GM19193 (cell line): ENCODE data around the gene PGM5.

Source experiments
- POLR2A ChIP-seq: IDR thresholded peaks from 4 replicates; pipeline ENCODE4 v1.6.1; 2011; ENCODE audit not compliant: insufficient read depth, insufficient read length; ENCODE audit errors: extremely low read depth

Gene PGM5

DNA sequence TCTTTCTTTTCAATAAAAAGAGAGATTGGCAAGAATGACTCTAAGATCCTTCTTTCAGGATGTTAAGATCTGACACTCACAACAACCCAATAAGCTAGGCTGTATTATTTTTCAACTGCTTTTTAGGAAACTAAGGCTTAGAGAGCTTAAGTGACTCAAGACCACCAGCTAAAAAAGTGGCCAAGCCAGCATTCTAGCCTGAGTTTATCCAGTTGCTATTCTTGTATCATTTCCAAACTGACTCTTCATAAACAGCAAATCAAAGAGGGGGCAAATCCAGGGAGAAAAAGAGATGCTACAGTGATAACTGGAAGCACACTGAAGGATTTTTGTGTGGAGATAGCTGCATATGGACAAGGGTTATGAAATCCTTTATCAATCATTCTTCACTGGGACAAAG, 137.1 kb downstream of the PGM5 start:
- no peak for TF ChIP-seq POLR2A

DNA sequence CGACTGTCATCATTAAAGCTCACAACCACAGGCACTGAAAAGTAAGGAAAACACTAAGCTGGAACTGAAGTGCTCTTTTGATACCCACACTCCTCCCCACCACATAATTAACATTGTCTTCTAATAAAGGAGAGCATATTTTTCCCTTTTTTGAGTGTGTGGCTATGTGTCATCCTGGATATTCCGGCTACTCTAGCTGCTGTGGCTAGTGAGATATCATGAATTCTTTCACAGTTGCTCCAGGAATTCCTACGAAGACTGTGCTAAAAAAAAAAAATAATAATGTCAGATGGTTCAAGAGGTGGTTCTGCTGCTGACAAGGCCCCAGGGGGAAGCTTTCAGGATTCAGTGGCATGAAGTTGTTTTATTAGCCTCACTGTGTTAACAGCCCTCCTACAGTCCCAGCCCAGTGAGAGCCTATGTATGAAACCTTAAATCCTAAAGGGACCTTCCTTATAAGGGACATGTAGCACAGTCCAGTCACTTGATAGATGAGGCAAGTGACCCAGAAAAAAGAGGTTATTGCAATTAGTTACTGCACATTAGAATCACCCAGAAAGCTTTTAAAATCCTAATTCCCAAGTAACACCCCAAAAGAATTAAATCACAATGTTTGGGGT, 137.7 kb downstream of the PGM5 start:
- no peak for TF ChIP-seq POLR2A

DNA sequence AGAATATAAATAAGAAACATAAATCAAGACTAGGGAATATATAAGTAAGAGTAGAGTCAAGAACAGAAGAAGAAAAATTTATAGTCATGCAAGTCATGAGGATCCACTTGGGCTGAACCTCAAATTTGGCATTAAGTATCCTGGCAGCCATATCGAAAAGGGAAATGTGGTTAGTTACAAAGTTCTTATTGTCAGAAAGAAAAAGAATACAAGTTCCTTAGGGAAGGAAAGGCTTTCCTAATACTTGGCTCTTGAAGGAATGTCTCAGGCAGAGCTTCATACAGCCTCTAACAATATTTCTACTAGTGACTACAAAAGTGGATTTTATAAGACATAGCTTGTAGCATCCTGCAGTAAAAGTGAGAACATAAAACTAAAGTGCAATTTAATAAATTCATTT, 138.8 kb downstream of the PGM5 start:
- TF ChIP-seq POLR2A, result no peak

DNA sequence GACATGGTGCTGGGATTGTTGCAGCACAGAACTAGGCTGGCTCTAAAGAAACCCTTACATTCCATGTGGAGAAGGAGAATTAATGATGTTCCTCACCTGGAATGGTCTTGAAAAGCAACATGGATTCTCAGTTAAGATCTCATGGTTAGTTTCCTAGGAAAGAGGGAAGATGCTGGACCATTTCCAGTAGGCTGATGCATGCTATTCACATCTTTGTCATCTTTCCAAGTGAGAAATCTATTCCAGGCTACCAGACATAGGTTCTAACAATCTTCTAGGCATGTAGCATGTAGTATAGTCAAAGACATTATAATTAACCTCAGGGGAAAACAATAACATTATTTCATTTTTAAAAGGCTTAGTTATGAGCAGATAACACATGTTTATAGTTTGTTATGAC, 139.9 kb downstream of the PGM5 start:
- no peak for TF ChIP-seq POLR2A

DNA sequence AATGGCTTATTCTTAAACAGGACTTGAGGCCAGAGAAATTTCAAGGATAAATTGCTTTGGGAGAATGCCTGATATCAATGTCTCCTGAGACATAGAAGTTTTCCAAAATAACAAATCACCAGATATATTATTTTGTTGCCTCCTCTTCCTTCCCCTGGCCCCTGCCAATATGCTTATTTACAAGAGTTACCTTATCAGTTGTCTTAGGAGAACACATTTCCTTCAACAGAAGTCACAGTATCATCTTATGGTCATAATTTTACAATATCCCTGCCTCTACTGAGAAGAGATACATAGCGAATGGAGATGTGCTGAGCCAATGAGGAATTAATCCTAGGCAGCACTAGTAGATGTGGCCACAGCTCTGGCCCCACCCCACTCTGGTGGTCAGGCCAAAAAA, 141.2 kb downstream of the PGM5 start:
- TF ChIP-seq POLR2A, result no peak

DNA sequence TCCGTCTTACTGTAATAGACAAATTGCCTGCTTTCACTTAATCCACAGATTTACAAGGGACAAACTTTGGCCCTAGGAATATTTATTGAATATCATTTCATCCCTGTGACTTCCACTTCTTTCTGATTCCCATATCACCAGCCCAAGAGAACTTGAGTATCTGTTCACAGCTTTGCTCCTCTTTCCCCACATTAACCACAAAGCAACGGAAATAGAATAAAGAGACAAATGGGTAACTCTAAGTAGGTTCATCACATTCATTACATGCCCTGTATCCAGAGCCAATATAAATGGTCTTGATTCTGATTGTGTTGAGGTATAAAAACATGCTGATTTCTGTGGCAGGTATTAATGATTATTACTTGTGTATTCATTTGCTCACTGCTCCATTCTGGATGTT, 142.4 kb downstream of the PGM5 start:
- no peak for TF ChIP-seq POLR2A

DNA sequence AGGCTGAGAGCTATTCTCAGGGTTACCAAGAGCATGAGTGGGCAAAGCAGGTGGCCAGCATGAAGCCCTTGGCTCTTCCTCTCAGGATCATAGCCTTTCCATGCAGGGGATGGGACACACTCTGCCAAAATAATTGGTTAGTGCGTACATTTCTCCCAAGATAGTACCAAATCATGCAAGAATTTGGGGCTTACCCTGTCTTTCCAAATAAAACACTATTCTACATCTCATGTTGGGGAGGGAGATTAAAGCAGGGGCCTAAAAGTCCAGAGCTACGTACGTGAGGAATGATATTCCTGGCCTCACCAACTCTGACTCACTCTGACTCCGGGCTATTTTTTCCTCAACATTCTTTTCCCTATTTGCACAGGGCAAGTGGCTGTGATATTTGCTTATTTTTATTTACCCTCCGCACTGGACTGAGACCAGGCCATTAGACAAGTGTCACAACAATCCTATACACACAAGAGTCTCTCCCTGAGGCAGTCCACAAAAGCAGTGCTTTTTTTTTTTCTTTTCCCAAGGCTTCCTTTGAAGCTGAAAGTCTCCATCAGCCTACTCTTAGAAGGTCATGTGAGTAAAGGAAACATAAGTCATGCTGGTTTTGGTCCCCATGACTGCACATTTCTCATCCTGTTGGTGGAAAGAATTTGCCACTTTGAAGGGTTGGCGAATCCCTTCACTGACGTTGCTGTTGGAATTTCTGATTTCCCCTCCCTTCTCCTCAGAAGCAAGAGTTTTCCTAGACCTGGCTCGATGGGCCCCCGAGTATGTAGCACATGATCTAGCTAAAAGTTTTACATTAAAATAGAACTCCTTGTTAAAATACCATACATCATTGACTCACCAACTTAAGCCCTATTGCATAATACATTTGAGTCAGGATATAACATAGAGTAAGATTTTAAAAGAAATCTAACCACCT, 144.3 kb downstream of the PGM5 start:
- TF ChIP-seq POLR2A, result no peak

DNA sequence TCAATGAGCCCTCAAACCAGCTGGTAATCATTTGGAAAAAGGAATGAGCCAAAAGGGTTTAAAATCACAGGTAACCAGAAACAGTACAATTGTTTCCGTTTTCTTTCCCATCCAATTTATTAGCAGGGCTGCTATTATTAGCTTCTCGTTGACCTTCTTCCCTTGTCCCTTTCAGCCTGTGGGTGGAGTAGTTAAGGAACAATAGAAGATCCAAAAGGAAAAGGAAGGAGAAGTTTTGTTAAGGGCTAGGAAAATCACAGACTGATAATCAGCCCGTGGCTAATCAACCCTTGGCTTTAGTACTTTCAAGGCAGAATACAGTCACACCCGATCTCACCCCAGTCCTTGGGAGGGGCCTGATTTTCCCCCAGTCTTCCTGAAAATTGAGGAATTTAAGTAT, 145.9 kb downstream of the PGM5 start:
- TF ChIP-seq POLR2A, result no peak

DNA sequence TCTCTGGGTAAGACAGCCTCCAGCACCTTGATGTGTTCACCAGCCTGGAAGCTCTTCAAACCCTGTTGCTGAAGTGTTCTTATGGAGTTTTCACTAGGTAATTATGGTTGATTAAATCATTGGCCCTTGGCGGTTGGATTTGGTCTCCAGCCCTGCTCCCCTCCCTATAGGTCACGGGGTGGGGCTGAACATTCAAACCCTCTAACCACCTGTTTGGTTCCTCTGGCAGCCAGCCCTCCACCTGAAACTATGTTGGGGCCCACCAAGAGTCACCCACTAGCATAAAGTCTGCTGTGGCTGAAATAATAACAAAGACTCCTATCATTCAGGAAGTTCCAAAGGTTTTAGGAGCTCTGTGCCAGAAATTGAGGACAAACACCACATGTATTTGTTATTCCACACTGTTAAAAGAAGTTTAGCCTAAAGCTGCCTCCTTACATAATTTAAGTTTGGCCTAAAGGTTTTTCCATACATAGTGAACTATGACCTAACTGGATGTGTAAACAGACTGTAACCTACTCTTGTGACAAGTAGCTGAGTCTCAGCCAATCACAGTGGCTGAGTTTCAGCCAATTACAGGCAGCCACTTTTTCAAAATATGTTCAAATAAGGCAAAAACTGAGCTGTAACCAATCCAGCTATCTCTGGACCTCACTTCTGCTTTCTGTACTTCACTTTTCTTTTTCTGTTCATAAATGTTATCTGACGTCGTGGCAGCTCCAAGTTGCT, 149.4 kb downstream of the PGM5 start:
- TF ChIP-seq POLR2A, result no peak

DNA sequence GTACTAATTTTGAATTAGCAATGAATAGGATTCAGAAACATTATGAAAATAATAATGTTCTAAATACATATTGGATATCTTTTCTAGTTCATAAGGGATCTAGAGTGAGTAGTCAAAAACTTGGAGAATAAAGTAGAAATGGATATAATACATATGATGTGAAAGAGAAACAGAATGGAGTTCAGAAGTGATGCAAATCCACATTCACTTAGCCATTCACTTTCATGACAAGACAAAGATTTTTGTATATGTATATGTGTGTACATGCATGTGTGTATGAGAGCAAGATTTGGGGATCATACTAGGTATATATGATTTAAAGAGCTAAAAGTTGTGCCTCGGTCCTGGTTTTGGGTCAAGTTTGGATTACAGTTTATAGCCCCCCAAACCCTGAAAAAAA, 150.1 kb downstream of the PGM5 start:
- TF ChIP-seq POLR2A, result no peak

DNA sequence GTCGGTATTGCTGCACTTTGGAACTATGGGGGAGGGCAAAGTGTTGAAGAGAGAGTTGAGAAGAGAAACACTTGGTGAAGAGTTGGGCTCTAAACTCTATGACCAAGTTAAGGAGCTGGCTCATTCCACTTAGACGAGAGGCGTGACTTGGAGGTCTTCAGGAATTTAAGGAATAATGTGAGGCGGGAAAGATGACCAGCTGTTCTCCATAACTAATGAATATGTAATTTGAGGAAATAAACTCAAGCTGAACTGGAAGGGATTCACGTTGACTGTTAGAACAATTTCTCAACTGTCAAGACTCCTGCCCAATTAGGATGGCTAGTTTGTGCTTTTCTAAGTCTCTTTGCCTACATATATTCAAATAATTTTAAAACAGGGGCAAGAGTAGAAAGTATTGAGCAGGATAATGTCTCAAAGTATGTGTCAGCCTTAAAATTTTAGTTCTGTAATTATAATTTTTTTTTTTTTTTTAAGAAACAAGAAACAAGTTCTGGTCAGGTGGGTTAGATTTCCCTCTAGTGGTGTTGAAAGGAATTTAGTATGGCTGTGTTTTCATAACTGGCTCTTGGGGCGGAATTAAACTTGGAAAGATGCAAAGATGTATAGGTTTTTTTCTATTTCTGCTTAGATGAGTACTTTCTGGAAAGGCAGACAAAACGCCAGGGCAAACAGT, 150.9 kb downstream of the PGM5 start:
- TF ChIP-seq POLR2A, result no peak

DNA sequence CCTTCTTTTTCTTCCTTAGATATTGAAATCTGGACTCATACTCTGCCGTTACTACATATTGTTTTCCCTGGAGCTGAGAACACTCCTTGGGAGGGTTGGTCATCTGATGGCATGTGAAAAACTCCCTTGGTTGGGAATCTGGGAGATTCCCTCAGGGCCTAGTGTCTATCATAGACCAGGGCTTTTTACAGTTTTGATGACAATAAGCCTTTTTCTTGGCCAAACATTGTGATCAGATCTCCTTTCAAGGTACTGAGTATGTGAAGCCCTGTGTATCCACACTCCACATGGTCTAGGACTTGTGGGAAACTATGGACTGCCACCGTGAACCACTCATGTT, 151.4 kb downstream of the PGM5 start:
- TF ChIP-seq POLR2A, result no peak

DNA sequence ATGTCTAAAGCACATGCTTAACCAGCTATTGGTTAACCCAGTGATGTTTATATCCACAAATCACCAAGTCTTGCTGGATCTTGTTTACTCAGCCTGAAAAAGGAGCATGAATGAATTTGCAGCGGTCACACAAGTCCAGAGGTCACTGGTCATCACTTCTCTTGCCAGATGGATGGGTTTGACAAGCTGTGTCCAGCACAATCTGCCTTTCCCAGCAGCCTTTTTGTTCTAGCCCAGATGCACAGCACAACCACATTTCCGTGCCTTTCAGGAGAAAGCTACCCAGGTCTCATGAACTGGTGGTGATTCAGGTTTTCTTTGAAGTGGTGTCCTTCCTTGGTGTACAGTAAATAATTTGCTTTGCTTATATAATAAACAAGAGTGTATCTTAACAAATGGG, 152.1 kb downstream of the PGM5 start:
- no peak for TF ChIP-seq POLR2A

DNA sequence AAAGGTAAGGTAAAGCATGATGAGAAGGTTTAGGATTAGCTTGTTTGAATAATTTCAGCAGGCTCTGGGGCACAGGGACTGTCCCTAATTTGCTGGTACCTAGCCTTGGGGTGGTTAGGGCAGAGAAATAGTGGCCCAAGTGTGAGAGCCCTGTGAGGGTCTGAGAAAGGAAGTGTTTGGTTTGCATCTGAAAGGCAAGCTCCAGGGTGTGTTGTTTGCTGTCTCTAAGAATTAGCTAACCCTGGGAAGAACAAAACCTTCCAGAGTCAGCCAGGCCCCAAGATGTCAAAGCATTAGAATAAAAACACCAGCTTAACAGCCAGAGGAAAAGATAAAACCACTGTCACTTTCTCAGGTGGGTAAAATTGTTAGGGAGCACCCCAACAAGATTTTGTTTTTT, 153.3 kb downstream of the PGM5 start:
- no peak for TF ChIP-seq POLR2A

DNA sequence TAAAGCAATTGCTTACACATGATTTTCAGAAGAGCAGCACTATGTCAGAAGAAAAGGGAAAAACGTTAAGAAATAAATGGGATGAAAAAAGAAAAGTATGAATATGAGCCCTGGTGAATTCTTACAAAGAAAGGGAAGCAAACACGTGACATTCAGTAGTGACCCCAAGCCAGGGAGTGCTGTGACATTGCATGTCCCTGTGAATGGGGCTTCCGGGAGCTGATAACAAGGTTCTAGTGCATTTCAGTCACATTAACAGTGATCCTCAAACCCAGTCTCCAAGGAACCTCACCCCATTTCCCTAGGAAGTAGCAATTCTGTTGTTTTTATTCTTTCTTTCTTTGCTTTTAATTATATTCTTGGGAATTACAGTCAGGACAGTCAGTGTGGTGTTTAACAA, 157.0 kb downstream of the PGM5 start:
- no peak for TF ChIP-seq POLR2A

DNA sequence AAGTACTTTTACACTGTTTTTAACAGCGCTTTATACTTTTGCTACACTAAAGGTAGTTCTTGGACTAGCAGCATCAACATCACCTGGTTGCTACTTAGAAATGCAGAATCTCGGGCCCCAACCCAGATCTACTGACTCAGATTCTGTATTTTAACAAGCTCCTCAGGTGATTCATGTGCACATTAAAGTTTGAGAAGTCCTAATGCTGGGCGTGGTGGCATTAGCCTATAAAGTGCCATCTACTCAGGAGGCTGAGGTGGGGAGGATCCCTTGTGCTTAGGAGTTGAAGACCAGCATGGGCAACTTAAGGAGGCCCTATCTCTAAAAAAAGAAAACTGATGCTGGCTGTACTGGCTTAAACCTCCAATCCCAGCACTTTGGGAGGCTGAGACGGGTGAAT, 157.6 kb downstream of the PGM5 start:
- no peak for TF ChIP-seq POLR2A

DNA sequence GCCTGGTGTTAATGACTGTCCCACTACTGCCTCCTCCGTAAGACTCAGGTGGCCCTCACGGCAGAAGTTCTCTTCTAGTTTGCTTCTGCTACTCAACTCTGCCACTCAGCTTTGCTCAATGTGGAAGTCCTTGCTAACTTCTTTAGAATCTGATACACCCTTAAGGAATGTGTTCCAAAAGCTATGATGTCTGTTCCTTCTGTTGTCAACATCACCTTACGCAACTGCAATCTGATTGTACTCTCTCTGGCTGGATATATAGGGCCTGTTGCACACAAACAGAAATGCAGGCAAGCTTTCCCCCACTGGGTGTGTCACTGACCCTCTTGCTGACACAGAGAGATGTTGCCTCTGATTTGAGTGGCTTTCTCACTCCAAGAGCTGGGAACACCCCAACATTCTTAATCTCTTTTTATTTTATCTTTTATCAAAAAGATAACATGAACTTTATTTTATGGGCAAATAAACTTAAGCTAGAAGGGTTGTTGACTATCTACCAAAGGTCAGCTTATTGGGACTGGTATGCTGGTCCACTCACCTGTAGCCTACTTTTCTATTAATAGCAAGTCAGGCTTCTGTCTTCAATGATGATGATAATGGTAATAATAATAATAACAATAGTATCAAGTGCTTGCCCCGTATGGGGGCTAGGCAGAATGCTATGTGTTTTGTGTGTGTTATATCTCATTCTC, 159.1 kb downstream of the PGM5 start:
- no peak for TF ChIP-seq POLR2A
